Non-pigmented ciliary epithelial cell (primary cell): ENCODE data around the gene AMHR2.
"Not testable (repeated sequence)": the region's sequence is repeated elsewhere in the genome, so short reads cannot be mapped to it uniquely, and the experiment has no call there.

ENCODE experiments used
- DNase-seq: peaks from one replicate; pipeline ENCODE4 v3.0.0-alpha.2; 2010; ENCODE audit warnings: low read depth

AMHR2 gene

GRCh38 chr12:53415752-53416389 lies 7.8 kb upstream of the AMHR2 start:
- DNase-seq = not testable (repeated sequence)

DNA sequence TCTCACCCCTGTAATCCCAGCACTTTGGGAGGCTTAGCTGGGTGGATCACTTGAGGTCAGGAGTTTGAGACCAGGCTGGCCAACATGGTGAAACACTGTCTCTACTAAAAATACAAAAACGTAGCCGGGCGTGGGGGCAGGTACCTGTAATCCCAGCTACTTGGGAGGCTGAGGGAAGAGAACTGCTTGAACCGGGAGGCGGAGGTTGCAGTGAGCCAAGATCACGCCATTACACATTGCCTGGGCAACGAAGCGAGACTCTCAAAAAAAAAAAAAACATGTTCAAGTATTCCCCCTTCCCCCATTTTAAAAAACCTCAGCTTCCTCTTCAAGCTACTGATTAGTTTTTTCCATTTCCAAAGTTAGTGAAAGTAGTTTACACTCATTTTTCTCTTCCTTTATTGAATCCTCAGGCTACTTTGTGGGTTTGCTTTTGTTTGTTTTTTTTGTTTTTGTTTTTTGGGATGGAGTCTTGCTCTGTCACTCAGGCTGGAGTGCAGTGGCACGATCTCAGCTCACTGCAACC lies 6.3 kb upstream of the AMHR2 start:
- not testable (repeated sequence) for DNase-seq

- DNase-seq = no peak
Observed at GRCh38 chr12:53418221-53418620, 5.4 kb upstream of the AMHR2 start.

DNA sequence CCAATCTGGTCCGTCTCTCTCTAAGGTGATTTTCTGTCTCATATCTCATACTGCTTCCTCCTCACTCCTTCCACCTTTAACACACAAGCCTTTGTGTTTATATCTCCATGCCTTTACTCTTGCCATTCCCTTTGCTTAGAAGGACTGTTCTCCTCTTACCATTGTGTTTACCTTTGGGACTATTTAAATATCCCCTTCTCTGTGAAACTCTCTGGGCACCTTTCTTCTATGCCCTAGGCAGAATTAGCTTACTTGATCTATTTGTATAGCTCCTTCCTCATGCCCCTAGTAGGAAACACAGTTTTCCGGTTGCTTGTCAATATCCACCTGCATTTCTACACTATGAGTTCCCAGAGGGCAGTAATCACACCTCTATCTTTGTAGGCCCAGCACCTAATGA lies 3.9 kb upstream of the AMHR2 start:
- DNase-seq = no peak

DNA sequence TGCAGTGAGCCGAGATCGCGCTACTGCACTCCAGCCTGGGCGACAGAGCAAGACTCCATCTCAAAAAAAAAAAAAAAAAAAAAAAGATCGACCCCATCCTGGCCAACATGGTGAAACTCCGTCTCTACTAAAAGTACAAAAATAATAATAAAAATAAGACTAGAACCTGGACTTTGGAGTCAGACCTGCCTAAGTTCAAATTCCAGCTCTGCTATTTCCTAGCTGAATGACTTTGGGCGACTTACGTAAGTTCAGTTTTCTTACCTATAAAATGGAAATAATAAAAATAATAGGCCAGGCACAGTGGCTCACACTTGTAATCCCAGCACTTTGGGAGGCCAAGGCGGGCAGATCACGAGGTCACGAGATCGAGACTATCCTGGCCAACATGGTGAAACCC lies 1.4 kb upstream of the AMHR2 start:
- DNase-seq = not testable (repeated sequence)

DNA sequence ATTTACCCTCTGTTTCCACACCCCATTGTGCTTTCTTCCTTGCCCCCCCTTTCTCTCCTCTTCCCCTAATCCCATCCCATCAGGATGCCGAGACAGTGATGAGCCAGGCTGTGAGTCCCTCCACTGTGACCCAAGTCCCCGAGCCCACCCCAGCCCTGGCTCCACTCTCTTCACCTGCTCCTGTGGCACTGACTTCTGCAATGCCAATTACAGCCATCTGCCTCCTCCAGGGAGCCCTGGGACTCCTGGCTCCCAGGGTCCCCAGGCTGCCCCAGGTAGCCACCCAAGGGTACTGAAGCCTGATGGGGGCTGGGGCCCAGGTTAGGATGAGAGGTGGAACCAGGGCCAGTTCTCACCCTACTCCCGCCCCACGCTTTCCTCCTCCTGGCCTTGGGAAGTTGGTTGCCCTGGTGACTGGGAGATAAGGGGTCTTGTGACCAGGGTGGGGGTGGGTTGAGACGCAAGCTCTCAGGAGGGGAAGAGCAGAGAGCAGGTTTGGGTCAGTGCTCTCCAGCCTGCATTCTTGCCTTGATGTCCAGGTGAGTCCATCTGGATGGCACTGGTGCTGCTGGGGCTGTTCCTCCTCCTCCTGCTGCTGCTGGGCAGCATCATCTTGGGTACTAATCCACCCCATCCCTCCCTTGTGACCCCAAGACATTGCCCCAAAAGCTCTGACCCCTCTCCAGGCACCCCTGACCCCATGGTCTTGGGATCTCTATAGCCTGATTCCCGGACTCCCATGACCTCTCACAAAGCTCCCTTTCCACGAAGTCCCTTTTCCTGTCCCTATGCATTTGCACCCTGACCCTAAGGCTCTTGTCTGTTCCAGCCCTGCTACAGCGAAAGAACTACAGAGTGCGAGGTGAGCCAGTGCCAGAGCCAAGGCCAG lies 1.2 kb downstream of the AMHR2 start:
- no peak for DNase-seq

DNA sequence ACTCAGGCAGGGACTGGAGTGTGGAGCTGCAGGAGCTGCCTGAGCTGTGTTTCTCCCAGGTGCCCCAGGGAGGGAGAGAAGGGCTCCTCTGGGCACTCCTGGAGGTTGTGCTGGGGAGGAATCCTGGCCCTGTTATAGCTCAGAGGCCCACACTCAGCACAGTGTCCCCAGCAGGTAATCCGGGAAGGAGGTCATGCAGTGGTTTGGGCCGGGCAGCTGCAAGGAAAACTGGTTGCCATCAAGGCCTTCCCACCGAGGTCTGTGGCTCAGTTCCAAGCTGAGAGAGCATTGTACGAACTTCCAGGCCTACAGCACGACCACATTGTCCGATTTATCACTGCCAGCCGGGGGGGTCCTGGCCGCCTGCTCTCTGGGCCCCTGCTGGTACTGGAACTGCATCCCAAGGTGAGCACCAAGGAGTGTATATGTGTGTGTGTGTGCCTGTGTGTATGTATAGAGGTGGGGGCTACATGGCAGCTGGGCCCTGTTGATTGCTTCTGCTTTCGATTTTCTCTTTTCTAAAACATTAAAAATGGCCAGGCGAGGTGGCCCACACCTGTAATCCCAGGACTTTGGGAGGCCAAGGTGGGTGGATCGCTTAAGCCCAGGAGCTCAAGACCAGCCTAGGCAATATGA lies 2.0 kb downstream of the AMHR2 start:
- no peak for DNase-seq

- peak; percentile 78 for DNase-seq
Observed at GRCh38 chr12:53427905-53428594, 4.4 kb downstream of the AMHR2 start.

DNA sequence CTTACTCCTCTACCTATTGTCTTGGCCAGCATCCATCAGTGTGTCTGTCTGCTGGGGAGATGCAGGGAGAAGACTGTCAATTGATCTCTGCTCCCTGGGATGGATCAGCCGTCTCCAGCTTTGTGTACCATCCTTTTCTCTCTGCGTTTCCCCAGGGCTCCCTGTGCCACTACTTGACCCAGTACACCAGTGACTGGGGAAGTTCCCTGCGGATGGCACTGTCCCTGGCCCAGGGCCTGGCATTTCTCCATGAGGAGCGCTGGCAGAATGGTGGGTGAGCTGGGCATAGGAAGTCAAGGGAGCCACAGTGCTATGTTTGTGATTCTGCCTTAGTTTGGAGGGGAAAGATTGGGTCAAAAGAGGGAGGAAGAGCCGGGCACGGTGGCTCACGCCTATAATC lies 5.1 kb downstream of the AMHR2 start:
- no peak for DNase-seq

- no peak for DNase-seq
Observed at GRCh38 chr12:53430116-53430515, 6.5 kb downstream of the AMHR2 start.

DNA sequence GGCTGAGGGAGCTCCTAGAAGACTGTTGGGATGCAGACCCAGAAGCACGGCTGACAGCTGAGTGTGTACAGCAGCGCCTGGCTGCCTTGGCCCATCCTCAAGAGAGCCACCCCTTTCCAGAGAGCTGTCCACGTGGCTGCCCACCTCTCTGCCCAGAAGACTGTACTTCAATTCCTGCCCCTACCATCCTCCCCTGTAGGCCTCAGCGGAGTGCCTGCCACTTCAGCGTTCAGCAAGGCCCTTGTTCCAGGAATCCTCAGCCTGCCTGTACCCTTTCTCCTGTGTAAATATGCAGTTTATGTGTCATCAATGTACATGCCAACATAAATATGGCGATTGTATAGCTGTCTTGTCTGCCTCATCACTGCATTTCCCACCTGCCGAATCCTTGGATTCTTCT lies 7.5 kb downstream of the AMHR2 start:
- DNase-seq = no peak

DNA sequence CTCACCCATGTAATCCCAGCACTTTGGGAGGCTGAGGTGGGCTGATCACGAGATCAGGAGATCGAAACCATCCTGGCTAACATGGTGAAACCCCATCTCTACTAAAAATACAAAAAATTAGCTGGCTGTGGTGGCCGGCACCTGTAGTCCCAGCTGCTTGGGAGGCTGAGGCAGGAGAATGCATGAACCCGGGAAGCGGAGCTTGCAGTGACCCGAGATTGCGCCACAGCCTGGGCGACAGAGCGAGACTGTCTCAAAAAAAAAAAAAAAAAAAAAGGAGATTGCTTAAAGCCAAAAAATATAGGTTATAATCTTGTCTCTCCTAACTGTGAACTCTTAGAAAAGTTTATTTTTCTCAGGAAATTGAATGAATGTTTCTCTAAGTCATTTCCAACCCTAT lies 11.7 kb downstream of the AMHR2 start:
- not testable (repeated sequence) for DNase-seq

GRCh38 chr12:53439582-53439981 lies 15.9 kb downstream of the AMHR2 start:
- DNase-seq = not testable (repeated sequence)

GRCh38 chr12:53441040-53441833 lies 17.6 kb downstream of the AMHR2 start, which contains the start of gene PRR13:
Gene PRR13, plus strand, starts transcription at chr12:53441734. Its CDS starts 981 bp downstream, at chr12:53442715.
- DNase-seq = peak; percentile 99

GRCh38 chr12:53443955-53444354 lies 20.3 kb downstream of the AMHR2 start:
- no peak for DNase-seq

DNA sequence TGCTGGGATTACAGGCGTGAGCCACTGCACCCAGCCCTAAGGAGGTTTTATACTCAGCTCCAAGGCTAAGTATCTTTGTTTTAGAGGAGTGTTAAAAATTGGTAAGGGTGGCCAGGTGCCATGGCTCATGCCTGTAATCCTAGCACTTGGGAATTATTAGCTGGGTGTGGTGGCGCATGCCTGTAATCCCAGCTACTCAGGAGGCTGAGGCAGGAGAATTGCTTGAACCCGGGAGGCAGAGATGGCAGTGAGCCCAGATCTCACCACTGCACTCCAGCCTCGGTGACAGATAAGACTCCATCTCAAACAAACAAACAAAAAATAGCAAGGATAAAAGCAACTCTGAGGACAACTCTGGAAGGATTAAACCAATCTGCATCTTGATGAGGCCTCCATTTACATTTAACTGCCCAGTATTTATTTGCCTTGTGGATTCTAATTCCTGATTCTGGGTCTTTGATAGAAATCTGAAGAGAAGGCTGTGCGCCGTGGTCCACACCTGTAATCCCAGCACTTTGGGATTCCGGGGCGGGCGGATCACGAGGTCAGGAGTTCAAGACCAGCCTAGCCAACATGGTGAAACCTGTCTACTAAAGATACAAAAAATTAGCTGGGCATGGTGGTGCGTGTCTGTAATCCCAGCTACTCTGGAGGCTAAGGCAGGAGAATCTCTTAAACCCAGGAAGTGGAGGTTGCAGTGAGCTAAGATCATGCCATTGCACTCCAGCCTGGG lies 21.1 kb downstream of the AMHR2 start:
- not testable (repeated sequence) for DNase-seq

- no peak for DNase-seq
Observed at GRCh38 chr12:53450936-53451335, 27.3 kb downstream of the AMHR2 start.

GRCh38 chr12:53451661-53452158 lies 28.1 kb downstream of the AMHR2 start, which contains the start of gene PCBP2:
Gene PCBP2, plus strand, starts transcription at chr12:53452102. Its CDS starts 2,699 bp downstream, at chr12:53454801.
- peak; percentile 99 for DNase-seq

DNA sequence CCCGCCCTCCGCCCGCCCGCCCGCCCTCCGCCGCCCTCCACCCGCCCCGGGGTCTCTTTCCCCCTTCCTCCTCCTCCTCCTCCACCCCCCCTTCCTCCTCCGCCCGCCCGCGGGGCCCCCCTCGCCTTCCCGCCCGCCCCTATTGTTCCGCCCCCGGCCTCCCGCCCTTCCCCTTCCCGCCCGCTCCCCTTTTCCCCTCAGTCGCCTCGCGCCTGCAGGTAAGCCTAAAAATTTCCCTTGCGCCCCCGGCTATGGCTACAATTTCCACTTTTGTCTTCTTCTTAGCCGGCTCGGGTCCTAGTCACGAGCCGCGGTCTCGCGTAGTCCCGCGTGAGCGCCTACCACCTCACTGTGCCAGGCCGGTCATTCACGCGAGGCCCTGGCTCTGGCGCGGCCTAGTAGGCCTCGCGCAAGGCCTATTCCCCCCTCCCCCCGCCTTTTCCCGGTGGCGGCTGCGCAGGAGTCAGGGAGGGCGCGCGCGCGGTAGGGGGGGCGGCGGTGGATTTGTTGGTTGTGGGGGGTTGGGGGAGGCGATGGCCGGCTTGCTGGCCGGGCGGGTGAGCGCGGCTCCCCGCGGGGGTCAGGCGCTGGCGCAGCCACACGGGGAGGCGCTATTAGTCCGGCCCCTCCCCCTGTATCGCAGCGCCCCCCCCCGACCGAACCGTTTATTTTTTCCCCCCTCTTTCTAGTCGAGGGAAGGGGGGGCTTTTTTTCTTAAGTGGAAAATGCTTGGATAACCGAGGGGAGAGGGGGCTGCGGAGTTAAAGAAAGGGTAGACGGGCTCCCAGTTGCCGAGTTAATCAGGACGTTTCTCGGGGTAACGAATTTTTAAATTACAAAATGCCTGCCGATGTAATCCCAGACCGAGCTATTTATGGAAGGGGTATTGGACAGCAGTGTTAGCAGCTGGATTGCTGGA lies 28.8 kb downstream of the AMHR2 start:
- peak; percentile 36 for DNase-seq
